ENCODE data around the gene LRRC75A. TPM values are rescaled to one million over a fixed set of nuclear protein-coding genes. Genes with fewer than 3 reads are reported as not detected.

The LRRC75A gene
- total RNA-seq, 1 donor from 2014 or later: 4.5 TPM

GRCh38 chr17:16429083-16429482 lies 62.9 kb downstream of the LRRC75A start:
- no peak for TF ChIP-seq CTCF (IDR thresholded peaks at IDR 0.05; ENCODE audit: insufficient read depth, low read length, poor library complexity, severe bottlenecking)
- no peak for DNase-seq (ENCODE audit: low read depth)

GRCh38 chr17:16428098-16428882 lies 63.7 kb downstream of the LRRC75A start:
- H3K27me3 ChIP-seq (ENCODE audit: control insufficient read depth, insufficient read depth, low read length): peaks cover 3% of the 10 kb centered on the region
- no peak for DNase-seq (ENCODE audit: low read depth)
- no peaks in the 10 kb centered on the region for H3K36me3 ChIP-seq (ENCODE audit: control insufficient read depth, insufficient read depth, low read length)
- TF ChIP-seq CTCF (IDR thresholded peaks at IDR 0.05; ENCODE audit: insufficient read depth, low read length, poor library complexity, severe bottlenecking): peak; percentile 79
- H3K4me3 ChIP-seq (ENCODE audit: low read depth, low read length): no peak overlapping the region

More at GRCh38 chr17:16429083-16429482, 62.9 kb downstream of the LRRC75A start:
- Histone ChIP-seq H3K27me3 (ENCODE audit: control insufficient read depth, insufficient read depth, low read length) (peaks cover 3% of the 10 kb centered on the region), H3K36me3 (ENCODE audit: control insufficient read depth, insufficient read depth, low read length) (no peaks in the 10 kb centered on the region), H3K4me3 (ENCODE audit: low read depth, low read length) (no peak overlapping the region)

GRCh38 chr17:16427020-16427419 lies 65.0 kb downstream of the LRRC75A start:
- Histone ChIP-seq H3K36me3 (ENCODE audit: control insufficient read depth, insufficient read depth, low read length) (no peaks in the 10 kb centered on the region), H3K27me3 (ENCODE audit: control insufficient read depth, insufficient read depth, low read length) (peaks cover 3% of the 10 kb centered on the region), H3K4me3 (ENCODE audit: low read depth, low read length) (no peak overlapping the region)
- no peak for TF ChIP-seq CTCF (IDR thresholded peaks at IDR 0.05; ENCODE audit: insufficient read depth, low read length, poor library complexity, severe bottlenecking)
- no peak for DNase-seq (ENCODE audit: low read depth)

- H3K36me3 ChIP-seq (ENCODE audit: control insufficient read depth, insufficient read depth, low read length): no peaks in the 10 kb centered on the region
- TF ChIP-seq CTCF (IDR thresholded peaks at IDR 0.05; ENCODE audit: insufficient read depth, low read length, poor library complexity, severe bottlenecking): no peak
- H3K27me3 ChIP-seq (ENCODE audit: control insufficient read depth, insufficient read depth, low read length): peaks cover 3% of the 10 kb centered on the region
- no peak for DNase-seq (ENCODE audit: low read depth)
- H3K4me3 ChIP-seq (ENCODE audit: low read depth, low read length): no peak overlapping the region
Observed at GRCh38 chr17:16425698-16426659, 66.0 kb downstream of the LRRC75A start.

- no peak overlapping the region for H3K4me3 ChIP-seq (ENCODE audit: low read depth, low read length)
- no peak for DNase-seq (ENCODE audit: low read depth)
- no peaks in the 10 kb centered on the region for H3K36me3 ChIP-seq (ENCODE audit: control insufficient read depth, insufficient read depth, low read length)
- peaks cover 3% of the 10 kb centered on the region for H3K27me3 ChIP-seq (ENCODE audit: control insufficient read depth, insufficient read depth, low read length)
- TF ChIP-seq CTCF (IDR thresholded peaks at IDR 0.05; ENCODE audit: insufficient read depth, low read length, poor library complexity, severe bottlenecking): no peak
Observed at GRCh38 chr17:16425202-16425601, 66.8 kb downstream of the LRRC75A start.

All from kidney epithelial cell (primary cell).